GM12873 (cell line): ENCODE data around the gene SRF.

Source experiments
- CTCF ChIP-seq: IDR thresholded peaks from 2 replicates; pipeline ENCODE4 v1.5.1; 2012; ENCODE audit warnings: low read depth, mild to moderate bottlenecking, moderate library complexity, low read length, control low read depth; ENCODE audit not compliant: insufficient read depth; ENCODE audit errors: missing control alignments

SRF gene

GRCh38 chr6:43143235-43144128 is 27.6 kb upstream of the SRF start:
- TF ChIP-seq CTCF: peak; percentile 96

GRCh38 chr6:43144879-43145278 is 26.2 kb upstream of the SRF start:
- no peak for TF ChIP-seq CTCF

GRCh38 chr6:43146261-43146660 is 24.8 kb upstream of the SRF start:
- no peak for TF ChIP-seq CTCF

GRCh38 chr6:43146709-43147688 is 24.1 kb upstream of the SRF start:
- no peak for TF ChIP-seq CTCF

- TF ChIP-seq CTCF: no peak
These were observed 23.2 kb upstream of the SRF start for GRCh38 chr6:43147691-43148477.

GRCh38 chr6:43149265-43149664 is 21.8 kb upstream of the SRF start:
- no peak for TF ChIP-seq CTCF
